NCI-H128 (cell line): Measurements from ENCODE around the gene INTS2.
A peak's percentile ranks its signal among the peaks of the same experiment; 100 is the strongest.
"Not testable (repeated sequence)": the region's sequence is repeated elsewhere in the genome, so short reads cannot be mapped to it uniquely, and the experiment has no call there.

Source experiments
- DNase-seq: peaks from one replicate; lab custom pipeline; 2025; ENCODE audit not compliant: unreplicated experiment; lab: John Stamatoyannopoulos, UW

The INTS2 gene

DNA sequence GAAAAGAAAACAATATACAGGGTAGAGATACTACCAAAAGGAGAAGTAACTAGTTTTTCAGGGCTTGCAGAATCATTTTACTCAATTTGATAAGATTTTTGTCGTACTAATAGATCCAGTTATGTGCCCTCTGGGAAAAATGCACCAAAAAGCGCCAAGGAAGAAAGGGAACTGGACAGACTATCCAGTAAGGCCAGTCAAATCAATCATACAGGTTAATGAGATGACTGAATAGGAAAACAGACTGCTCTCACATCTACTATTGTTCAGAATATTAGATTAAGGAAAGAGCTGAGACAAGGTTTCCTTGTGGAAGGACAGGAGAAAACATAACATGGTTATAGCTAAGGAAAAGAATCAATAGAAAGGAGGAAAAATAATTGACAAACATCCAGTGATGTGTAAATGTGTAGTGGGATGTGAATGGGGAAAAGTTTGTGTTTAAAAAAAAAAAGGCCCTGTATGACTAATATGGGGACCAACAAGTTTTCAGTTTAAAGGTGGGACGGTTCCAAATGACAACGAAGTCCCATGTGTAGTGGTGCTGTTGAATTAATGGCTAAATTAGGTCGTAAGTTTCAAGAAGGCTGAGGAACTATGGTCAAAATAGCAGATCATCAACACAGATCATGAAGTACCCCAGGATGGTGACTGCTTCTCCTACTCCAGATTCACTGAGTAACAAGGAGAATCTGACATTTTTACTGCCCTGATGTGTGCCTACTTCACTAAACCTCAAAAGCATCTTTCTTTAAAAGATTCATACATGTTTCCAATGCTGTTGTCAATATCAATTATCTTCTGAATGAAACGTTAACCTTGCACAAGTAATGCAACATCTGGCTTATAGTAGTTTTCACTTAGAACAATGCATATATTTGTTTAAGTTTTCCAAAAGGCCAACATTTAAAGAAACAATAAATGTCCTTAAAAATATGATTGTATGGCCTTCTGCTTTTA lies 105.2 kb downstream of the INTS2 start:
- no peak for DNase-seq

DNA sequence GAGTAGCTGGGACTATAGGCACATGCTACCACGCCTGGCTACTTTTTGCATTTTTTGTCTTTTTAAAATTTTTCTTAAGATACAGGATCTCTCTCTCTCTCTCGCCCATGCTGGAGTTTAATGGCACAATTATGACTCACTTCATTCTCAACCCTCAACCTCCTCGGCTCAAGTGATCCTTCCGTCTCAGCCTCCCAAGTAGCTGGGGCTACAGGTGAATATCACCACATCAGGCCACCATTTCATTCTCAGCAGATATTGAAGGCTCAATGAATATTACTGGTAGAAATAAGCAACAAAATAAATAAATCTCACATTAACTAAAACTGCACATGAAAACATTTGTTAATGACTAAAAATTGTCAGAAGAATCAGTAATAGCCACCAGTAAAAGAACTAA lies 106.1 kb downstream of the INTS2 start:
- DNase-seq = no peak

DNA sequence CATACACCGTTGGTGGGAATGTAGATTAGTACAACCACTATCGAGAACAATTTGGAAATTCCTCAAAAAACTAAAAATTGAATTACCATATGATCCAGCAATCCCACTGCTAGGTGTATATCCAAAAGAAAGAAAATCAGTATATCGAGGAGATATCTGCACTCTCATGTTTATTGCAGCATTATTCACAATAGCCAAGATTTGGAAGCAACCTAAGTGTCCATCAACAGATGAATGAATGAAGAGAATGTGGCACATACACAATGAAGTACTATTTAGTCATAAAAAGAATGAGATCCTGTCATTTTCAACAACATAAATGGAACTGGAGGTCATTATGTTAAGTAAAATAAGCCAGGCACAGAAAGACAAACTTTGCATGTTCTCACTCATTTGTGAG lies 108.5 kb downstream of the INTS2 start:
- DNase-seq = not testable (repeated sequence)

DNA sequence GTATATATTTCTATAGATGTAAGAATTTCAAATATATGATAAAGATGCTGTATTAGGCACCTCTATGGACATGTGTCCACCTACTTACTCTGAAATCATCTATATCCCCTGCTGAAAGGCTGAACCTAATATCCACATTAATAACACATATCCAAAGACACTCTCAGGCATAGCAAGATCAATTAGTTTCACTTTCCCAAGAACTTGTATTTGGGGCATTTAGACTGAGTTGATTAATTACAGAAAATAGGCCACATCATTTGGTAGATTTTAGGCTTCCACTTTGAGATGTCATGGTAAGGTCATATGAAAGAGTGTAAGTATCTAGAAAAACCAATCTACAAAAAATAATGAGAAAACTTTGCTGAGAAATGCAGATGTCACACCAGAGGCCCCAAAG lies 109.6 kb downstream of the INTS2 start:
- DNase-seq = no peak

DNA sequence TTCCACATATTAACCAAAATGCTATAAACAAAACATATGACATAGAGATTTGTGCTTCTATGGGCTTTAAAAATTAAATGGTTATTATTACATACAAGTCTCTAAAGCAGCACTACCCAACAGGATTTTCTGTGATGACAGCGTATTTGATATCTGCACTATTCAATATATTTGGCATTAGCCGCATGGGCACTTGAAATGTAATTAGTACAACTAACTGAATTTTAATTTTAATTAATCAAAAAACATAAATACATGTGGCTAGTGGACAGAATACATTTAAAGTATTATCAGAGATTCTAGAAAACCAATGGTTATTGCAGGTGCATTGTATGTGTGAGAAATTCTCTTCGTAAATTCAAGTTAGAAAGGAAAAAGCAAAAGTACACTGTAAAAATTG lies 110.3 kb downstream of the INTS2 start:
- no peak for DNase-seq

DNA sequence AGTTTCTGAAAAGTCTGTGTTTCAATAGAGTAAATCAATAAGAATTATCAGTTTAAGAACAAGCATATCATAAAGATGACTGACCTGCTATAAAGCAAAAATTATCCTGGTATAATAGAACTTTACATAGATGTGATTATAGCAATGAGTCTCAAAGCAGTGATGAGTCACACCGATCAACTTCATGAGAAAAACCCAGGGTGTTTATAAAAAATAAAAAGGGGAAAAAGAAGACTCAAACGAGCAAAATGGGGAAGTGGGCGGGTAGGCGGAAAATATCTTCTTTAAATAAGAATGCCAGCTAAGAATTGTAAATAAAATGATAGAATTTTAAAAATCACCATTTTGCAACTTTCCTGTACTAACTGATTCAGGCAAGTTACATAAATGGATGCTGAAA lies 111.2 kb downstream of the INTS2 start:
- no peak for DNase-seq

DNA sequence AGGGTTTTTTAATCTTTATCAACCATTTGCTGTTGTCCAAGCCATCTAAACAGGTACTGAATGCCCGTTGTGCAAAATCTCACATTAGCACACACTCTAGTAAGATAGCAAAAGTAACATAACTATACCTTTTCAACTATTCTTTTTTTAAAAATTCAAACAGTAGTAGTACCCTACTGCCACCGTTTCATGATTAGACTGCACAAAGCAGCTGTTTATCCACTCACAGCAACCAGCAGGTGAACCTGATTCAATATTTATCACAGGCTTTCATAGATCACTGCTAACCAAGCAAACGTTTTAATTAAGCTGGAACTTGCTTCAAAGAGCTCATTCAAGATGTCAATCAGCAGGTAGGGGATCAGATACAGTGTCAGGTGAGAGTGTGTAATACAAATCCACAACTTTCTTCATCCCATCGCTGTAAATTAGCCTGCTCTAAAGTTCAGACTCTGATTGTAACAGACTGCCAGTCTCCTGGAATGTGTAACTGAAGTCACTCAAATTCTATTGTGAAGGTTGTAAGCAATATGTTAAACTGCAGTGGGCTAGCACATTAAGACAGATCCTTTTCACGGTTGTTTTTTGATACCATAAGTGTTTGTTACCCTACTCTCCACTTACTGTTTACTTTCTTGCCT lies 111.8 kb downstream of the INTS2 start:
- peak; percentile 8 for DNase-seq
